Fibroblast of lung (primary cell): ENCODE data around the gene MRPS22. TPM values are rescaled to one million over a fixed set of nuclear protein-coding genes. Genes with fewer than 3 reads are reported as not detected.

Experiments used
- DNase-seq, 2 donors: peaks; one replicate each; pipeline versions ENCODE4 v3.0.0 to v3.0.0-alpha.2; 2010; ENCODE audit warnings: low read depth in 2 of 2
- H2AFZ ChIP-seq: 2 replicates; pipeline ENCODE4 v1.5.1; 2012; ENCODE audit warnings: low read length, control low read depth, inconsistent platforms
- H3K27ac ChIP-seq: 2 replicates; pipeline ENCODE4 v1.5.1; 2011; ENCODE audit warnings: low read length, control low read depth; ENCODE audit not compliant: insufficient read depth
- H3K27me3 ChIP-seq: 2 replicates; pipeline ENCODE4 v1.5.1; 2011; ENCODE audit warnings: mild to moderate bottlenecking, low read length; ENCODE audit not compliant: control insufficient read depth, insufficient read depth
- H3K36me3 ChIP-seq: 2 replicates; pipeline ENCODE4 v1.5.1; 2011; ENCODE audit warnings: low read length; ENCODE audit not compliant: control insufficient read depth, insufficient read depth
- H3K4me1 ChIP-seq: 2 replicates; pipeline ENCODE4 v1.5.1; 2011; ENCODE audit warnings: low read length; ENCODE audit not compliant: control insufficient read depth, insufficient read depth; ENCODE audit errors: extremely low read depth
- H3K4me2 ChIP-seq: 2 replicates; pipeline ENCODE4 v1.5.1; 2011; ENCODE audit warnings: low read length, control low read depth; ENCODE audit not compliant: insufficient read depth; ENCODE audit errors: extremely low read depth
- H3K4me3 ChIP-seq, 4 experiments: fragments of 200-600 bp in 1 of 4; sonication (generic) in 1 of 4; replicated peaks in 1 of 4; 2 replicates each; pipeline ENCODE4 v1.5.1; 2011 to 2016; ENCODE audit warnings: low read length in 4 of 4, low read depth in 3 of 4, mild to moderate bottlenecking in 3 of 4, control low read depth in 2 of 4, inconsistent platforms in 1 of 4, mixed read lengths in 1 of 4; ENCODE audit not compliant: insufficient read depth in 1 of 4; ENCODE audit errors: control extremely low read depth in 1 of 4
- H3K79me2 ChIP-seq: 2 replicates; pipeline ENCODE4 v1.5.1; 2012; ENCODE audit warnings: mild to moderate bottlenecking, low read length, inconsistent platforms; ENCODE audit not compliant: control insufficient read depth, insufficient read depth
- H3K9ac ChIP-seq: 2 replicates; pipeline ENCODE4 v1.5.1; 2011; ENCODE audit warnings: mild to moderate bottlenecking, low read length, control low read depth; ENCODE audit not compliant: insufficient read depth
- H3K9me3 ChIP-seq: 2 replicates; pipeline ENCODE4 v1.5.1; 2012; ENCODE audit warnings: low read depth, low read length; ENCODE audit not compliant: control insufficient read depth, insufficient read depth
- H4K20me1 ChIP-seq: 2 replicates; pipeline ENCODE4 v1.5.1; 2011; ENCODE audit warnings: low read length; ENCODE audit not compliant: control insufficient read depth, insufficient read depth; ENCODE audit errors: extremely low read depth
- EZH2 ChIP-seq: IDR thresholded peaks from 2 replicates; pipeline ENCODE4 v1.5.1; 2012; ENCODE audit warnings: low read length, control low read depth, mild to moderate bottlenecking; ENCODE audit errors: missing control alignments
- polyA plus RNA-seq, 2 donors: library from polyadenylated mRNA; depleted of rRNA in 1 of 2; stranded (reverse) in 1 of 2; unstranded in 1 of 2; fragments of >200 nt; gene quantifications; 2 replicates each; pipeline ENCODE4 v1.2.1, GENCODE V29; 2011 to 2012; ENCODE audit warnings: missing spikeins in 1 of 2
- total RNA-seq: library from RNA; depleted of rRNA; stranded (reverse); fragments of >200 nt; gene quantifications from 2 replicates; pipeline ENCODE4 v1.2.1, GENCODE V29; 2014
- TF ChIP-seq, protein P1 (sequence below), 2 donors: IDR thresholded peaks in 1 of 2; conservative IDR thresholded peaks in 1 of 2; 1 replicate in 1 of 2; 2 replicates in 1 of 2; pipeline ENCODE4 v1.5.1; 2011 to 2012; ENCODE audit warnings: low read length in 2 of 2, control low read depth in 1 of 2, inconsistent platforms in 1 of 2, low read depth in 1 of 2, mild to moderate bottlenecking in 1 of 2

Gene MRPS22
- total and polyA plus RNA-seq, 2 donors (not counting 1 experiment from before 2014, with no cell fraction given) = 56.7 to 81.3 TPM

DNA sequence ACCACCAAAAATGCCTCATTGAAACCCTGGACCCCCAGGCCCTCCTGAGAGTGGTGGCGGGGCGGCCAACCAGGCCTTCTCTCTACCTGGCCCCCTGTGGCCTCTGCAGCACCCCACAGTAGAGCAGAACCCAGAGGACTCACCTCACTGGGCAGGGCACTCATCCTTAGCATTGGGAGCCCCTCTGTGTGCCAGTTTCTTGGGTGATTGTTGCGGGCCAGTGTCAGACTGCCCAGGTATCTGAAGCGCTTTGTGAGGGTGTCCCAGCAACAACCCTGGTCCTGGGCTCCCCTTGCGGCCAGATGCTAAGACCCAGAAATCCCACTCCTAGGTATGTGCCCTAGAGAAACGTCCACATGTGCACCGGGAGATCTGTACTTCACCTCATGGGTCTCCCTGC lies 20.7 kb upstream of the MRPS22 start:
- H2AFZ ChIP-seq = no peak overlapping the region
- H3K4me2 ChIP-seq = no peak overlapping the region
- TF ChIP-seq, protein P1, sequence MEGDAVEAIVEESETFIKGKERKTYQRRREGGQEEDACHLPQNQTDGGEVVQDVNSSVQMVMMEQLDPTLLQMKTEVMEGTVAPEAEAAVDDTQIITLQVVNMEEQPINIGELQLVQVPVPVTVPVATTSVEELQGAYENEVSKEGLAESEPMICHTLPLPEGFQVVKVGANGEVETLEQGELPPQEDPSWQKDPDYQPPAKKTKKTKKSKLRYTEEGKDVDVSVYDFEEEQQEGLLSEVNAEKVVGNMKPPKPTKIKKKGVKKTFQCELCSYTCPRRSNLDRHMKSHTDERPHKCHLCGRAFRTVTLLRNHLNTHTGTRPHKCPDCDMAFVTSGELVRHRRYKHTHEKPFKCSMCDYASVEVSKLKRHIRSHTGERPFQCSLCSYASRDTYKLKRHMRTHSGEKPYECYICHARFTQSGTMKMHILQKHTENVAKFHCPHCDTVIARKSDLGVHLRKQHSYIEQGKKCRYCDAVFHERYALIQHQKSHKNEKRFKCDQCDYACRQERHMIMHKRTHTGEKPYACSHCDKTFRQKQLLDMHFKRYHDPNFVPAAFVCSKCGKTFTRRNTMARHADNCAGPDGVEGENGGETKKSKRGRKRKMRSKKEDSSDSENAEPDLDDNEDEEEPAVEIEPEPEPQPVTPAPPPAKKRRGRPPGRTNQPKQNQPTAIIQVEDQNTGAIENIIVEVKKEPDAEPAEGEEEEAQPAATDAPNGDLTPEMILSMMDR (conservative IDR thresholded peaks at IDR 0.05 in 1 of 2, IDR thresholded peaks at IDR 0.05 in 1 of 2; ENCODE audit: low read depth in 1 of 2, low read length in 2 of 2) = no peak
- TF ChIP-seq EZH2 = no peak
- no peaks in the 10 kb centered on the region for H3K4me1 ChIP-seq
- H3K27ac ChIP-seq = no peak overlapping the region
- H3K9ac ChIP-seq = no peak overlapping the region
- H3K9me3 ChIP-seq = no peaks in the 10 kb centered on the region
- no peaks in the 10 kb centered on the region for H3K79me2 ChIP-seq
- H4K20me1 ChIP-seq = no peaks in the 10 kb centered on the region
- H3K4me3 ChIP-seq = no peak overlapping the region
- H3K27me3 ChIP-seq = no peaks in the 10 kb centered on the region
- H3K36me3 ChIP-seq = no peaks in the 10 kb centered on the region
- no peak for DNase-seq

DNA sequence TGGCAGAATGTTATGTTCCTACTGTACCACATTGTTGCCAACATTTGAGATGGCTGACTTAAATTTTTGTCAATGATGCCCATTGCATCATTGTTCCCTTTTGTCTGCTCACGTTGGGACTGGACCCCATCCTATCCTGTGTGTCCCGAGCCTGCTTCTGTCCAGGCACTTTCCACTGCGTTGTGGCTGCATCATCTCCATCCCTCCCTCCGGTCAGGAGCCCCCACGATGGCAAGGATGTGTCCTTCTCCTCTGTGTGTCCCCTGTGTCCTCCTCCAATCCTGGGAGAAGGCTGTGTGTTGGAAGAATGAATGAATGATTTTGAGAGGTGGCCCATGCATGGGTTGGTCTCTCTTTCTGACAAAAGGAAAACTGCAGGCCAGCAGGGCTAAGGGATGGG lies 19.4 kb upstream of the MRPS22 start:
- Histone ChIP-seq H3K27me3 (no peaks in the 10 kb centered on the region), H4K20me1 (no peaks in the 10 kb centered on the region), H3K9ac (no peak overlapping the region), H3K4me2 (no peak overlapping the region), H2AFZ (no peak overlapping the region), H3K9me3 (no peaks in the 10 kb centered on the region), H3K27ac (no peak overlapping the region), H3K79me2 (no peaks in the 10 kb centered on the region), H3K4me3 (no peak overlapping the region), H3K36me3 (no peaks in the 10 kb centered on the region), H3K4me1 (peaks cover 3% of the 10 kb centered on the region)
- TF ChIP-seq EZH2 = no peak
- TF ChIP-seq, protein P1 (conservative IDR thresholded peaks at IDR 0.05 in 1 of 2, IDR thresholded peaks at IDR 0.05 in 1 of 2; ENCODE audit: low read depth in 1 of 2, low read length in 2 of 2) = no peak
- no peak for DNase-seq

- no peak for DNase-seq
- Histone ChIP-seq H3K4me1 (peaks cover 3% of the 10 kb centered on the region), H4K20me1 (no peaks in the 10 kb centered on the region), H3K27ac (no peak overlapping the region), H3K79me2 (no peaks in the 10 kb centered on the region), H2AFZ (no peak overlapping the region), H3K4me2 (no peak overlapping the region), H3K9ac (no peak overlapping the region), H3K9me3 (no peaks in the 10 kb centered on the region), H3K36me3 (no peaks in the 10 kb centered on the region), H3K4me3 (no peak overlapping the region), H3K27me3 (peaks cover 1% of the 10 kb centered on the region)
- TF ChIP-seq EZH2 = no peak
- TF ChIP-seq, protein P1 (conservative IDR thresholded peaks at IDR 0.05 in 1 of 2, IDR thresholded peaks at IDR 0.05 in 1 of 2; ENCODE audit: low read depth in 1 of 2, low read length in 2 of 2) = no peak
Observed at GRCh38 chr3:139325551-139325950, 18.3 kb upstream of the MRPS22 start.
